ENCODE data around the gene PRPH2. TPM values are rescaled to one million over a fixed set of nuclear protein-coding genes. Genes with fewer than 3 reads are reported as not detected.

PRPH2 gene
- total RNA-seq, 1 experiment from 2014 or later = not detected

GRCh38 chr6:42751055-42751454 is 28.7 kb upstream of the PRPH2 start:
- Histone ChIP-seq H3K4me3 (no peak overlapping the region), H3K27ac (no peak overlapping the region), H3K4me1 (replicated peaks; ENCODE audit: insufficient read depth) (peaks cover 10% of the 10 kb centered on the region), H4K20me1 (ENCODE audit: insufficient read depth) (no peaks in the 10 kb centered on the region), H3F3A (ENCODE audit: insufficient read depth, low read depth) (peaks cover 11% of the 10 kb centered on the region; the same call in 1 of the 2 replicates), H3K9me2 (ENCODE audit: insufficient read depth) (no peaks in the 10 kb centered on the region), H3K27me3 (ENCODE audit: insufficient read depth, low read depth) (no peaks in the 10 kb centered on the region), H3K79me2 (ENCODE audit: low read depth) (no peaks in the 10 kb centered on the region), H2AFZ (no peak overlapping the region), H3K4me2 (no peak overlapping the region), H3K36me3 (ENCODE audit: low read depth) (peaks cover 3% of the 10 kb centered on the region; the same call in 1 of the 2 replicates), H3K9me3 (ENCODE audit: insufficient read depth, low read depth) (no peaks in the 10 kb centered on the region)
- TF ChIP-seq CTCF (conservative IDR thresholded peaks at IDR 0.05) = no peak
- TF ChIP-seq EZH2 (IDR thresholded peaks at IDR 0.05; ENCODE audit: low read depth) = no peak
- ChIA-PET CTCF (no interaction called here), POLR2A (ENCODE audit: unreplicated experiment) (no interaction called here)
- no peak for DNase-seq
- no TSS peak for BruUV-seq (replicated peaks)
- intact Hi-C loops (cut with micrococcal nuclease; ENCODE audit: unreplicated experiment) = no loop called here

- Histone ChIP-seq H3K27ac (peak overlapping the region; percentile 70), H4K20me1 (ENCODE audit: insufficient read depth) (peaks cover 13% of the 10 kb centered on the region; the same call in 1 of the 2 replicates), H3K4me3 (peak overlapping the region; percentile 78; the same call in 1 of the 2 replicates), H3K36me3 (ENCODE audit: low read depth) (peaks cover 3% of the 10 kb centered on the region; the same call in 1 of the 2 replicates), H3K4me1 (replicated peaks; ENCODE audit: insufficient read depth) (peaks cover 19% of the 10 kb centered on the region), H2AFZ (peak overlapping the region; percentile 91; the same call in 1 of the 2 replicates), H3F3A (ENCODE audit: insufficient read depth, low read depth) (peaks cover 7% of the 10 kb centered on the region; the same call in 1 of the 2 replicates), H3K27me3 (ENCODE audit: insufficient read depth, low read depth) (no peaks in the 10 kb centered on the region), H3K9me2 (ENCODE audit: insufficient read depth) (no peaks in the 10 kb centered on the region), H3K79me2 (ENCODE audit: low read depth) (peaks cover 21% of the 10 kb centered on the region), H3K9me3 (ENCODE audit: insufficient read depth, low read depth) (no peaks in the 10 kb centered on the region), H3K4me2 (peak overlapping the region; percentile 83)
- intact Hi-C loops (cut with micrococcal nuclease; ENCODE audit: unreplicated experiment) = no loop called here
- TF ChIP-seq EZH2 (IDR thresholded peaks at IDR 0.05; ENCODE audit: low read depth) (no peak), CTCF (conservative IDR thresholded peaks at IDR 0.05) (no peak)
- DNase-seq = no peak
- POLR2A ChIA-PET (ENCODE audit: unreplicated experiment) = interaction anchor here (0.6 to 0.7 kb wide), 2 partner anchors 58 to 131 kb away, joined by 7 to 33 read pairs; partner anchors contain the start of gene RPL7L1
- BruUV-seq (replicated peaks) = no TSS peak
- CTCF ChIA-PET = no interaction called here
These were observed 26.0 kb upstream of the PRPH2 start for GRCh38 chr6:42748203-42748898.

GRCh38 chr6:42746463-42747391 is 24.3 kb upstream of the PRPH2 start:
- Histone ChIP-seq H2AFZ (peak overlapping the region; percentile 91), H3K9me2 (ENCODE audit: insufficient read depth) (no peaks in the 10 kb centered on the region), H3K4me1 (replicated peaks; ENCODE audit: insufficient read depth) (peaks cover 19% of the 10 kb centered on the region), H3F3A (ENCODE audit: insufficient read depth, low read depth) (peaks cover 15% of the 10 kb centered on the region; the same call in 1 of the 2 replicates), H3K79me2 (ENCODE audit: low read depth) (peaks cover 21% of the 10 kb centered on the region), H3K4me3 (peak overlapping the region; percentile 78), H4K20me1 (ENCODE audit: insufficient read depth) (peaks cover 13% of the 10 kb centered on the region; the same call in 1 of the 2 replicates), H3K36me3 (ENCODE audit: low read depth) (peaks cover 3% of the 10 kb centered on the region; the same call in 1 of the 2 replicates), H3K9me3 (ENCODE audit: insufficient read depth, low read depth) (no peaks in the 10 kb centered on the region), H3K27me3 (ENCODE audit: insufficient read depth, low read depth) (no peaks in the 10 kb centered on the region), H3K27ac (peak overlapping the region; percentile 70), H3K4me2 (peak overlapping the region; percentile 83)
- CTCF ChIA-PET = interaction anchor here (0.6 to 0.9 kb wide), 3 partner anchors 36 to 551 kb away, joined by 7 to 30 read pairs (median 16); partner anchors contain the start of gene SLC22A7
- TF ChIP-seq CTCF (conservative IDR thresholded peaks at IDR 0.05) = no peak
- TF ChIP-seq EZH2 (IDR thresholded peaks at IDR 0.05; ENCODE audit: low read depth) = no peak
- no TSS peak for BruUV-seq (replicated peaks)
- intact Hi-C loops (cut with micrococcal nuclease; ENCODE audit: unreplicated experiment) = loop anchor here (1.0 to 2.0 kb wide), 3 partner anchors 20 to 131 kb away; partner anchors contain the start of gene BICRAL
- peak; percentile 75 to 87 for DNase-seq
- POLR2A ChIA-PET (ENCODE audit: unreplicated experiment) = interaction anchor here (0.6 to 1.9 kb wide), 6 partner anchors 29 to 133 kb away, joined by 3 to 50 read pairs (median 6); partner anchors contain the start of genes BICRAL and RPL7L1

Measured in PC-9 (cell line).